ENCODE measurements around the gene CGAS. TPM values are rescaled to one million over a fixed set of nuclear protein-coding genes. Genes with fewer than 3 reads are reported as not detected.

The CGAS gene
- 10 to 100 TPM; 32.4 to 33.1 TPM for total RNA-seq

GRCh38 chr6:73452107-73452461, at the start of gene CGAS:
Gene CGAS (minus strand): TSS chr6:73452297. CDS start chr6:73452181, 116 bp downstream.
- DNase-seq, result peak; percentile 82
- H3K27ac Mint-ChIP-seq, result peak within 1 kb of the TSS; percentile 90
- peak within 1 kb of the TSS; percentile 89 for H3K4me3 Mint-ChIP-seq
- no peaks in the 10 kb centered on the region for H3K9me3 Mint-ChIP-seq (ENCODE audit: insufficient read depth)
- no peaks in the 10 kb centered on the region for H3K27me3 Mint-ChIP-seq (ENCODE audit: low read depth)
- ATAC-seq, result peak; percentile 80
- POLR2A ChIA-PET, result interaction anchor here (0.8 to 3.9 kb wide), 11 partner anchors 8 to 201 kb away, joined by 3 to 150 read pairs (median 7); partner anchors contain the start of genes EEF1A1 and MTO1
- peaks cover 35% of the 10 kb centered on the region for H3K36me3 Mint-ChIP-seq (ENCODE audit: low read depth)
- CTCF ChIA-PET, result interaction anchor here (1.4 to 3.8 kb wide), 4 partner anchors 9 to 61 kb away, joined by 3 to 26 read pairs (median 6); partner anchors contain the start of gene MTO1
- H3K4me1 Mint-ChIP-seq (ENCODE audit: low read depth), result peaks cover 47% of the 10 kb centered on the region

GRCh38 chr6:73497915-73498314, 45.8 kb upstream of the CGAS start:
- peaks cover 35% of the 10 kb centered on the region for H3K36me3 Mint-ChIP-seq (ENCODE audit: low read depth)

GRCh38 chr6:73491377-73491776, 39.3 kb upstream of the CGAS start:
- CTCF ChIA-PET, result no interaction called here
- no peak overlapping the region for H3K27ac Mint-ChIP-seq
- H3K4me3 Mint-ChIP-seq, result no peak overlapping the region
- no peaks in the 10 kb centered on the region for H3K9me3 Mint-ChIP-seq (ENCODE audit: insufficient read depth)
- peaks cover 5% of the 10 kb centered on the region for H3K4me1 Mint-ChIP-seq (ENCODE audit: low read depth)
- no peak for DNase-seq
- no peaks in the 10 kb centered on the region for H3K27me3 Mint-ChIP-seq (ENCODE audit: low read depth)
- H3K36me3 Mint-ChIP-seq (ENCODE audit: low read depth), result peaks cover 62% of the 10 kb centered on the region
- no peak for ATAC-seq
- POLR2A ChIA-PET, result interaction anchor here (1.9 kb wide), 1 partner anchor 30 kb away, joined by 5 read pairs; the partner anchor contains the start of gene MTO1

More at GRCh38 chr6:73497915-73498314, 45.8 kb upstream of the CGAS start:
- DNase-seq (no peak), ATAC-seq (no peak)
- Mint-ChIP-seq H3K27me3 (ENCODE audit: low read depth) (no peaks in the 10 kb centered on the region), H3K27ac (no peak overlapping the region), H3K4me3 (no peak overlapping the region), H3K9me3 (ENCODE audit: insufficient read depth) (no peaks in the 10 kb centered on the region), H3K4me1 (ENCODE audit: low read depth) (peaks cover 2% of the 10 kb centered on the region)
- CTCF ChIA-PET, result interaction anchor here (0.6 to 1.5 kb wide), 2 partner anchors 155 to 177 kb away, joined by 4 read pairs; no protein-coding TSS in a partner anchor
- POLR2A ChIA-PET, result interaction anchor here (1.1 to 1.5 kb wide), 3 partner anchors 16 to 24 kb away, joined by 3 to 4 read pairs (median 3); no protein-coding TSS in a partner anchor

GRCh38 chr6:73487473-73487872, 35.4 kb upstream of the CGAS start:
- no peaks in the 10 kb centered on the region for H3K27me3 Mint-ChIP-seq (ENCODE audit: low read depth)
- H3K4me3 Mint-ChIP-seq, result no peak overlapping the region
- peaks cover 76% of the 10 kb centered on the region for H3K36me3 Mint-ChIP-seq (ENCODE audit: low read depth)
- no peaks in the 10 kb centered on the region for H3K9me3 Mint-ChIP-seq (ENCODE audit: insufficient read depth)
- POLR2A ChIA-PET, result interaction anchor here (1.0 kb wide), 1 partner anchor 13 kb away, joined by 4 read pairs; no protein-coding TSS in a partner anchor
- ATAC-seq (no peak), DNase-seq (no peak)
- CTCF ChIA-PET, result interaction anchor here (1.0 kb wide), 1 partner anchor 25 kb away, joined by 3 read pairs; the partner anchor contains the start of gene MTO1
- H3K4me1 Mint-ChIP-seq (ENCODE audit: low read depth), result peaks cover 5% of the 10 kb centered on the region
- H3K27ac Mint-ChIP-seq, result no peak overlapping the region

- ATAC-seq, result no peak
- no peak for DNase-seq
- Mint-ChIP-seq H3K4me1 (ENCODE audit: low read depth) (no peaks in the 10 kb centered on the region), H3K36me3 (ENCODE audit: low read depth) (peaks cover 73% of the 10 kb centered on the region), H3K4me3 (no peak overlapping the region), H3K27ac (no peak overlapping the region), H3K27me3 (ENCODE audit: low read depth) (no peaks in the 10 kb centered on the region), H3K9me3 (ENCODE audit: insufficient read depth) (no peaks in the 10 kb centered on the region)
- ChIA-PET POLR2A (interaction anchor here (1.1 to 1.5 kb wide), 2 partner anchors 29 to 33 kb away, joined by 3 to 6 read pairs; no protein-coding TSS in a partner anchor), CTCF (interaction anchor here (0.6 kb wide), 1 partner anchor 22 kb away, joined by 3 read pairs; no protein-coding TSS in a partner anchor)
These were observed 32.3 kb upstream of the CGAS start for GRCh38 chr6:73484438-73484837.

- DNase-seq (no peak), ATAC-seq (no peak)
- Mint-ChIP-seq H3K9me3 (ENCODE audit: insufficient read depth) (no peaks in the 10 kb centered on the region), H3K4me3 (no peak overlapping the region), H3K27me3 (ENCODE audit: low read depth) (no peaks in the 10 kb centered on the region), H3K36me3 (ENCODE audit: low read depth) (peaks cover 63% of the 10 kb centered on the region), H3K4me1 (ENCODE audit: low read depth) (no peaks in the 10 kb centered on the region), H3K27ac (peak overlapping the region; percentile 63)
- CTCF ChIA-PET, result no interaction called here
- POLR2A ChIA-PET, result interaction anchor here (0.7 kb wide), 1 partner anchor 254 kb away, joined by 3 read pairs; no protein-coding TSS in a partner anchor
These were observed 29.9 kb upstream of the CGAS start for GRCh38 chr6:73481969-73482368.

- ChIA-PET CTCF (no interaction called here), POLR2A (interaction anchor here (4.4 kb wide), 1 partner anchor 16 kb away, joined by 18 read pairs; the partner anchor contains the start of gene MTO1)
- Mint-ChIP-seq H3K27me3 (ENCODE audit: low read depth) (no peaks in the 10 kb centered on the region), H3K9me3 (ENCODE audit: insufficient read depth) (no peaks in the 10 kb centered on the region), H3K4me1 (ENCODE audit: low read depth) (peaks cover 1% of the 10 kb centered on the region), H3K27ac (no peak overlapping the region), H3K4me3 (no peak overlapping the region), H3K36me3 (ENCODE audit: low read depth) (peaks cover 55% of the 10 kb centered on the region)
- DNase-seq (peak; percentile 4), ATAC-seq (no peak)
These were observed 25.3 kb upstream of the CGAS start for GRCh38 chr6:73477407-73477806.

GRCh38 chr6:73476723-73477122, 24.6 kb upstream of the CGAS start:
- ChIA-PET POLR2A (interaction anchor here (4.4 kb wide), 1 partner anchor 15 kb away, joined by 18 read pairs; the partner anchor contains the start of gene MTO1), CTCF (interaction anchor here (1.2 kb wide), 1 partner anchor 13 kb away, joined by 3 read pairs; no protein-coding TSS in a partner anchor)
- Mint-ChIP-seq H3K36me3 (ENCODE audit: low read depth) (peaks cover 54% of the 10 kb centered on the region), H3K27ac (no peak overlapping the region), H3K4me3 (no peak overlapping the region), H3K9me3 (ENCODE audit: insufficient read depth) (no peaks in the 10 kb centered on the region), H3K4me1 (ENCODE audit: low read depth) (peaks cover 7% of the 10 kb centered on the region), H3K27me3 (ENCODE audit: low read depth) (no peaks in the 10 kb centered on the region)
- DNase-seq, result peak; percentile 9
- ATAC-seq, result no peak

GRCh38 chr6:73471686-73472290, 19.7 kb upstream of the CGAS start:
- peaks cover 18% of the 10 kb centered on the region for H3K4me1 Mint-ChIP-seq (ENCODE audit: low read depth)
- ChIA-PET CTCF (interaction anchor here (1.1 to 2.6 kb wide), 5 partner anchors 10 to 181 kb away, joined by 3 to 12 read pairs (median 7); partner anchors contain the start of genes CGAS and MTO1), POLR2A (interaction anchor here (0.7 to 3.4 kb wide), 5 partner anchors 10 to 206 kb away, joined by 3 to 38 read pairs (median 4); partner anchors contain the start of genes CGAS, EEF1A1 and MTO1)
- H3K4me3 Mint-ChIP-seq, result peak overlapping the region; percentile 29
- H3K27me3 Mint-ChIP-seq (ENCODE audit: low read depth), result no peaks in the 10 kb centered on the region
- DNase-seq, result no peak
- peaks cover 52% of the 10 kb centered on the region for H3K36me3 Mint-ChIP-seq (ENCODE audit: low read depth)
- H3K27ac Mint-ChIP-seq, result peak overlapping the region; percentile 85
- H3K9me3 Mint-ChIP-seq (ENCODE audit: insufficient read depth), result no peaks in the 10 kb centered on the region
- ATAC-seq, result no peak

- peak; percentile 92 for DNase-seq
- Mint-ChIP-seq H3K9me3 (ENCODE audit: insufficient read depth) (no peaks in the 10 kb centered on the region), H3K27ac (peak within 1 kb of the TSS; percentile 98), H3K4me1 (ENCODE audit: low read depth) (peaks cover 51% of the 10 kb centered on the region), H3K4me3 (peak within 1 kb of the TSS; percentile 94), H3K27me3 (ENCODE audit: low read depth) (no peaks in the 10 kb centered on the region), H3K36me3 (ENCODE audit: low read depth) (peaks cover 33% of the 10 kb centered on the region)
- peak; percentile 91 for ATAC-seq
- POLR2A ChIA-PET, result interaction anchor here (0.7 to 4.1 kb wide), 23 partner anchors 10 to 840 kb away, joined by 3 to 150 read pairs (median 6); partner anchors contain the start of genes CGAS, EEF1A1 and KCNQ5
- CTCF ChIA-PET, result interaction anchor here (0.7 to 3.3 kb wide), 16 partner anchors 10 to 277 kb away, joined by 3 to 26 read pairs (median 4); partner anchors contain the start of gene CGAS
These were observed 9.6 kb upstream of the CGAS start, which contains the start of gene MTO1 for GRCh38 chr6:73461537-73462350. Gene MTO1 (plus strand): TSS chr6:73461737. CDS start chr6:73461855, 118 bp downstream.

- Mint-ChIP-seq H3K27me3 (ENCODE audit: low read depth) (no peaks in the 10 kb centered on the region), H3K4me3 (peak overlapping the region; percentile 94), H3K27ac (peak overlapping the region; percentile 85), H3K36me3 (ENCODE audit: low read depth) (peaks cover 23% of the 10 kb centered on the region), H3K4me1 (ENCODE audit: low read depth) (peaks cover 53% of the 10 kb centered on the region), H3K9me3 (ENCODE audit: insufficient read depth) (no peaks in the 10 kb centered on the region)
- DNase-seq (no peak), ATAC-seq (no peak)
- ChIA-PET POLR2A (interaction anchor here (0.7 to 3.7 kb wide), 3 partner anchors 9 to 62 kb away, joined by 3 to 69 read pairs (median 5); partner anchors contain the start of gene EEF1A1), CTCF (interaction anchor here (3.3 kb wide), 1 partner anchor 8 kb away, joined by 26 read pairs; the partner anchor contains the start of gene CGAS)
These were observed 8.0 kb upstream of the CGAS start for GRCh38 chr6:73460056-73460455.

All from activated CD8-positive, alpha-beta T cell treated with anti-CD3 and anti-CD28 coated beads, Interleukin-2, amount 10 ng/mL, durations not matched to agents 7 days and 5 days (primary cell).